Amniotic stem cell (primary cell): ENCODE results near the gene ZNF862.

Source experiments
- DNase-seq: peaks from one replicate; lab custom pipeline; 2025; lab: John Stamatoyannopoulos, UW

ZNF862 gene

GRCh38 chr7:149811221-149811620 lies 27.0 kb upstream of the ZNF862 start:
- no peak for DNase-seq

- no peak for DNase-seq
Measured at GRCh38 chr7:149811831-149812490, 26.2 kb upstream of the ZNF862 start.

- DNase-seq, result no peak
Measured at GRCh38 chr7:149813254-149814035, 24.7 kb upstream of the ZNF862 start.

- DNase-seq, result no peak
Measured at GRCh38 chr7:149814494-149814893, 23.7 kb upstream of the ZNF862 start.

- DNase-seq, result no peak
Measured at GRCh38 chr7:149815121-149815520, 23.1 kb upstream of the ZNF862 start.

GRCh38 chr7:149815661-149816266 lies 22.4 kb upstream of the ZNF862 start:
- DNase-seq, result no peak

GRCh38 chr7:149816267-149816751 lies 21.9 kb upstream of the ZNF862 start:
- no peak for DNase-seq

GRCh38 chr7:149816794-149817193 lies 21.4 kb upstream of the ZNF862 start:
- DNase-seq, result no peak

GRCh38 chr7:149817301-149817771 lies 20.8 kb upstream of the ZNF862 start:
- DNase-seq, result no peak

GRCh38 chr7:149817836-149818535 lies 20.2 kb upstream of the ZNF862 start:
- DNase-seq, result no peak

GRCh38 chr7:149818536-149818840 lies 19.7 kb upstream of the ZNF862 start:
- no peak for DNase-seq

GRCh38 chr7:149819141-149819960 lies 18.8 kb upstream of the ZNF862 start:
- DNase-seq, result no peak

- no peak for DNase-seq
Measured at GRCh38 chr7:149819961-149820340, 18.2 kb upstream of the ZNF862 start.

GRCh38 chr7:149820622-149821190 lies 17.5 kb upstream of the ZNF862 start:
- no peak for DNase-seq

- DNase-seq, result no peak
Measured at GRCh38 chr7:149821191-149822148, 16.7 kb upstream of the ZNF862 start.

GRCh38 chr7:149822353-149822943 lies 15.7 kb upstream of the ZNF862 start:
- DNase-seq, result no peak

- no peak for DNase-seq
Measured at GRCh38 chr7:149823191-149823630, 15.0 kb upstream of the ZNF862 start.

- DNase-seq, result no peak
Measured at GRCh38 chr7:149823631-149824199, 14.5 kb upstream of the ZNF862 start.

- DNase-seq, result no peak
Measured at GRCh38 chr7:149824301-149824741, 13.9 kb upstream of the ZNF862 start.
